CD14-positive monocyte (primary cell): ENCODE results near the gene USP9X. TPM values are rescaled to one million over a fixed set of nuclear protein-coding genes. Genes with fewer than 3 reads are reported as not detected.

Experiments used
- DNase-seq, 3 donors: peaks; one replicate each; pipeline ENCODE4 v3.0.0-alpha.2; 2011 to 2022
- H2AFZ ChIP-seq: 2 replicates; pipeline ENCODE4 v1.6.0; 2012; ENCODE audit warnings: mild to moderate bottlenecking, low read depth, low read length, inconsistent platforms; ENCODE audit not compliant: insufficient read depth, poor library complexity, severe bottlenecking
- H3K27ac ChIP-seq, 2 donors: 1 replicate in 1 of 2; 2 replicates in 1 of 2; pipeline ENCODE4 v1.5.1; 2012 to 2013; ENCODE audit warnings: low read length in 2 of 2, control low read depth in 1 of 2, inconsistent platforms in 1 of 2, low read depth in 1 of 2, mild to moderate bottlenecking in 1 of 2
- H3K27me3 ChIP-seq, 2 donors: one replicate each; pipeline versions ENCODE4 v1.6.0 to v1.6.1; 2011 to 2013; ENCODE audit warnings: low read length in 2 of 2; ENCODE audit not compliant: control insufficient read depth in 2 of 2, insufficient read depth in 2 of 2
- H3K36me3 ChIP-seq, 2 donors: replicated peaks in 1 of 2; 1 replicate in 1 of 2; 2 replicates in 1 of 2; pipeline versions ENCODE4 v1.5.1 to v1.6.1; 2012 to 2013; ENCODE audit warnings: low read length in 2 of 2, control low read depth in 1 of 2, inconsistent platforms in 1 of 2, mild to moderate bottlenecking in 1 of 2; ENCODE audit not compliant: insufficient read depth in 2 of 2, control insufficient read depth in 1 of 2
- H3K4me1 ChIP-seq, 2 donors: 1 replicate in 1 of 2; 2 replicates in 1 of 2; pipeline versions ENCODE4 v1.5.1 to v1.6.1; 2012 to 2013; ENCODE audit warnings: low read length in 2 of 2, control low read depth in 1 of 2, inconsistent platforms in 1 of 2, mild to moderate bottlenecking in 1 of 2, moderate library complexity in 1 of 2; ENCODE audit not compliant: insufficient read depth in 2 of 2, control insufficient read depth in 1 of 2
- H3K4me2 ChIP-seq: replicated peaks from 2 replicates; pipeline ENCODE3; 2012; ENCODE audit warnings: low read length, moderate library complexity, mild to moderate bottlenecking; ENCODE audit not compliant: poor library complexity, severe bottlenecking; ENCODE audit errors: extremely low read depth
- H3K4me3 ChIP-seq, 3 experiments: fragments of 200-600 bp in 1 of 3; sonication (generic) in 1 of 3; replicated peaks in 1 of 3; 1 replicate in 2 of 3; 2 replicates in 1 of 3; pipeline ENCODE4 v1.5.1; 2011 to 2013; ENCODE audit warnings: low read length in 3 of 3, mild to moderate bottlenecking in 3 of 3, control low read depth in 2 of 3, low read depth in 2 of 3, inconsistent platforms in 1 of 3, moderate library complexity in 1 of 3
- H3K79me2 ChIP-seq: 2 replicates; pipeline ENCODE4 v1.6.0; 2012; ENCODE audit warnings: mild to moderate bottlenecking, control low read depth, inconsistent platforms, low read length, moderate library complexity; ENCODE audit not compliant: insufficient read depth
- H3K9ac ChIP-seq: 2 replicates; pipeline ENCODE4 v1.6.0; 2017; ENCODE audit warnings: low read length, mild to moderate bottlenecking; ENCODE audit not compliant: insufficient read depth, poor library complexity, severe bottlenecking
- H3K9me3 ChIP-seq, 2 donors: replicated peaks in 1 of 2; 1 replicate in 1 of 2; 2 replicates in 1 of 2; pipeline versions ENCODE4 v1.5.1 to v1.6.1; 2012 to 2013; ENCODE audit warnings: low read length in 2 of 2, control low read depth in 1 of 2; ENCODE audit not compliant: control insufficient read depth in 1 of 2, insufficient read depth in 1 of 2
- H4K20me1 ChIP-seq: 2 replicates; pipeline ENCODE4 v1.6.0; 2012; ENCODE audit warnings: mild to moderate bottlenecking, low read length, control low read depth, moderate library complexity; ENCODE audit not compliant: insufficient read depth
- H3K27ac Mint-ChIP-seq, 7 donors: one replicate each; pipeline ENCODE4 v1.8.0; 2020; ENCODE audit warnings: mild to moderate bottlenecking in 7 of 7, mixed read lengths in 7 of 7, moderate library complexity in 6 of 7, inconsistent platforms in 2 of 7
- H3K27me3 Mint-ChIP-seq, 3 donors: one replicate each; pipeline ENCODE4 v1.8.0; 2021 to 2022; ENCODE audit warnings: low read depth in 3 of 3, mild to moderate bottlenecking in 3 of 3, mixed read lengths in 3 of 3, moderate library complexity in 3 of 3, inconsistent platforms in 1 of 3
- H3K36me3 Mint-ChIP-seq, 2 donors: one replicate each; pipeline ENCODE4 v1.8.0; 2020; ENCODE audit warnings: mixed read lengths in 2 of 2, inconsistent platforms in 1 of 2, mild to moderate bottlenecking in 1 of 2
- H3K4me1 Mint-ChIP-seq: one replicate; pipeline ENCODE4 v1.8.0; 2020; ENCODE audit warnings: mild to moderate bottlenecking, mixed read lengths
- H3K4me3 Mint-ChIP-seq, 2 donors: one replicate each; pipeline ENCODE4 v1.8.0; 2020; ENCODE audit warnings: mild to moderate bottlenecking in 2 of 2, mixed read lengths in 2 of 2, moderate library complexity in 1 of 2
- H3K9me3 Mint-ChIP-seq, 7 donors: one replicate each; pipeline ENCODE4 v1.8.0; 2020 to 2022; ENCODE audit warnings: mixed read lengths in 7 of 7, mild to moderate bottlenecking in 6 of 7, moderate library complexity in 6 of 7, inconsistent platforms in 2 of 7
- CTCF ChIP-seq: fragments of 200-600 bp; IDR thresholded peaks from one replicate; pipeline ENCODE4 v1.8.0; 2022; ENCODE audit warnings: antibody characterized with exemption, mild to moderate bottlenecking
- WGBS: methylation state at CpG from one replicate; pipeline ENCODE4 v1.1.5; 2013; ENCODE audit warnings: missing lambda C conversion rate; ENCODE audit not compliant: insufficient coverage; 5-methylcytosine and 5-hydroxymethylcytosine counted together
- intact Hi-C, 2 donors: fragments of 100-400 bp; cut with micrococcal nuclease; formaldehyde crosslinking; loops; one replicate each; pipeline versions ENCODE4 v1.15.0 to v1.15.1; 2023
- polyA plus RNA-seq, 3 donors: library from polyadenylated mRNA; depleted of rRNA in 1 of 3; unstranded in 2 of 3; stranded (reverse) in 1 of 3; fragments of 300-500 nt in 2 of 3; fragments of >200 nt in 1 of 3; fragmentation: Illumina TruSeq in 2 of 3; gene quantifications; 1 replicate in 2 of 3; 2 replicates in 1 of 3; pipeline ENCODE4 v1.2.3, GENCODE V29; 2012 to 2021

Gene USP9X
- polyA plus RNA-seq, 3 donors: 8.3 to 16.1 (median 9.6) TPM

GRCh38 chrX:41096339-41096955 lies 11.2 kb downstream of the USP9X start:
- H3K4me1 Mint-ChIP-seq: peaks cover 30% of the 10 kb centered on the region

GRCh38 chrX:41097326-41097725 lies 12.1 kb downstream of the USP9X start:
- Histone ChIP-seq H3K27ac (no peak overlapping the region), H3K4me3 (no peak overlapping the region), H2AFZ (no peak overlapping the region), H3K9ac (no peak overlapping the region), H4K20me1 (peaks cover 98% of the 10 kb centered on the region), H3K9me3 (no peaks in the 10 kb centered on the region), H3K4me2 (no peak overlapping the region), H3K4me1 (peaks cover 17 to 18% of the 10 kb centered on the region in 2 donors), H3K79me2 (peaks cover 100% of the 10 kb centered on the region), H3K36me3 (no peaks in the 10 kb centered on the region), H3K27me3 (no peaks in the 10 kb centered on the region)
- Mint-ChIP-seq H3K4me3 (no peak overlapping the region), H3K4me1 (peaks cover 33% of the 10 kb centered on the region), H3K27me3 (peaks cover 0 to 14% (median 0%) of the 10 kb centered on the region in 3 donors), H3K27ac (peak overlapping the region in 1 of 7 donors; percentile 46), H3K9me3 (peaks cover 0 to 2% (median 0%) of the 10 kb centered on the region in 7 donors), H3K36me3 (peaks cover 2 to 4% of the 10 kb centered on the region in 2 donors)
- DNase-seq: no peak
- TF ChIP-seq CTCF: no peak
- intact Hi-C loops: no loop called here

More at GRCh38 chrX:41096339-41096955, 11.2 kb downstream of the USP9X start:
- no CpG with 5 or more reads among the region's 7 CpGs for WGBS
- H3K4me1 ChIP-seq: peaks cover 17 to 18% of the 10 kb centered on the region in 2 donors
- no peaks in the 10 kb centered on the region for H3K9me3 ChIP-seq
- intact Hi-C loops: no loop called here
- H3K4me3 Mint-ChIP-seq: no peak overlapping the region
- no peak for TF ChIP-seq CTCF
- H3K4me3 ChIP-seq: no peak overlapping the region
- peaks cover 0 to 11% (median 0%) of the 10 kb centered on the region in 3 donors for H3K27me3 Mint-ChIP-seq
- H3K27me3 ChIP-seq: no peaks in the 10 kb centered on the region
- DNase-seq: peak; percentile 6 to 19 (median 11)
- no peak overlapping the region for H3K9ac ChIP-seq
- no peaks in the 10 kb centered on the region for H3K36me3 ChIP-seq
- peaks cover 2 to 4% of the 10 kb centered on the region in 2 donors for H3K36me3 Mint-ChIP-seq
- no peak overlapping the region for H3K27ac ChIP-seq
- peak overlapping the region; percentile 33 to 81 (median 48) for H3K27ac Mint-ChIP-seq
- H2AFZ ChIP-seq: no peak overlapping the region
- H3K4me2 ChIP-seq: no peak overlapping the region
- H4K20me1 ChIP-seq: peaks cover 100% of the 10 kb centered on the region
- H3K79me2 ChIP-seq: peaks cover 100% of the 10 kb centered on the region
- peaks cover 0 to 2% (median 0%) of the 10 kb centered on the region in 7 donors for H3K9me3 Mint-ChIP-seq
